Suppressor macrophage treated with lipopolysaccharide for 1 hour (primary cell): ENCODE data around the gene FBXO24.
"Not testable (repeated sequence)": the region's sequence is repeated elsewhere in the genome, so short reads cannot be mapped to it uniquely, and the experiment has no call there.

Experiments
- DNase-seq, 3 donors: peaks; one replicate each; pipeline ENCODE4 v3.0.0-alpha.2; 2020 to 2022

FBXO24 gene

DNA sequence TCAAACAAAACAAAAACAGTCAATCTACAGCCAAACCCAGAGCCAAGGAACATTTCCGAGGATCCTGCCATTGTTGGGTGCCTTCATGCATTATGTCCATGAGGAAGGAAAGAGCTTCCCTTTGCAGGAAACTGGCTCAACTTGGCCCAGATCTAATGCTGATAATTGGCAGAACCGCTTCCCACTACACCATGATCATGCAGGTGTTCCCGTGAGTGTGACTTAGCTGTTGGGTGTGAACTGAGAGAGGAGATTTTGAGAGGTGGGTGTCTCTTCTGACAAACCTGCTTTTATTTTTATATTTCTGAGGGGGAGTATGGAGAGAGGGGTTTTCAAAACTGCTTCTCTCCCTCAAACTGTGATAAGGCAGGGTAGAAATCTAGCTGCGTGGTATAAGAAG is 27.0 kb upstream of the FBXO24 start:
- no peak for DNase-seq

DNA sequence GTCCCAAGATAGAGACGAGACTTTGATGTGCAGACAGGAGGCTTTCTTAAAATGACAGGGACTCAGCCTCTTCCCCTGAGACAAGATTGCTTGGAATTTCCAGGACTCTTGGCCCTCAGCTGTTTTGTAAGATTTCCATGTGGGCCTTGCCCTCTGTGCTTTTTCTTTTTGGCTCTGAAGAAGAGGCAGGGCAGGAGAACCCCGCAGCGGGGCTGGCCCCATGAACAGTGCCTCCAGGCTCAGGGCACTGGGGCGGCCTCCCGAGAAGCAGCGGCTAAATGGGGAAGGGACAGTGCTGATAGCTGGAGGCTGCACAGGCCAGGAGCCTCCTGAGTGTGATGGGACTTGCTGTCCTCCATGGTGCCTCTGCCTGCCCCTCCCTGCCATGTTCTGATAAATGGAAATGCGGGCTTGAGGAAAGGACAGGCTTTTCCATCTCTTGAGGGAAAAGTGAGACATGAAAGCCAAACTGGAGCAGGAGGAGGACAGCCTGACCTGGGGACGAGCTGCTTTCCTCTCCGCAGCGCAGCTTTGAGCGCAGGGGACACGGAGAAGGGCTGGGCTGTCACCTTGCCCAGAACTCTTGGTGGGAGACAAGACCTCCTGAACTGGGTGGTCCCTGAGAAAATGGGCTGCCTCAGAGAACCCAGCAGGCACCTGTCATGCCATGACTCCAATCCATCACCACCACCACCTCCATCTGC is 24.5 kb upstream of the FBXO24 start:
- no peak for DNase-seq

DNA sequence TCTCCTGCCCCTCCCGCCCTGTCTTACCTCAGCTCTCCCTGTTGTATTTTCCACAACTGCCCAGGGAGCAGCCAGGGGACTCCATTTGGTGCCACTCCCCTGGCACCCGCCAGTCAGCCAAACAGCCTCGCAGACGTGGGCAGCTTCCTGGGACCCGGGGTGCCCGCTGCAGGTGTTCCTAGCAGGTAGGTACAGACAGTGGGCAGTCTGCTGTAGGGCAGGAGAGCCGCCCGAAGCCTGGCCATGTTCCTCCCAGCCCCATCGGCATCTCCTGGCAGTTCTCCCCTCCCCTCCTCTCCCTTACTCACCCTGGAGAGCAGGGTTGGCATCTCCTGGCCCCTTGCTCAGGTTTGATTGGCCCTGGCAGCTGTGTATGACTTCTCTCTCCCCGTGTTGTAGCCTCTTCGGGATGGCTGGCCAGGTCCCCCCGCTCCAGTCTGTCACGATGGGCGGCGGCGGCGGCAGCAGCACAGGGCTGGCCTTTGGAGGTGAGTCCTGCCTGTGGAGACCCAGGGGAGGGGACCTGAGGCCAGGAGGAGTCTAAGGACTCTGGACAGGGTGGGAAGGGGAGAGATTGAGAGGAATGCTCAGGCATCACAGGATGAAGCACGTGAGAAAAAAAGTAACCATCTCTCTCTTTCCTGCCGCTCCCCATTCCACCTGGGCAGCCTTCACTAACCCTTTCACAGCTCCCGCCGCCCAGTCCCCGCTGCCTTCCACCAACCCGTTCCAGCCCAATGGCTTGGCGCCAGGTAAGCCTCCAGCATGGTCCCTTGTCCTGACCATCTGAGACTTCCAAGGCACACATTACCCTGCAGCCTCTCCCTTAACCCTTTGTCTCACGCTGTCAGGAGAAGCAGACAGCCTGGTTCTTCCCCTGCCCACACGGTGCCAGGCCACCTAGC is 23.7 kb upstream of the FBXO24 start:
- DNase-seq, result no peak

DNA sequence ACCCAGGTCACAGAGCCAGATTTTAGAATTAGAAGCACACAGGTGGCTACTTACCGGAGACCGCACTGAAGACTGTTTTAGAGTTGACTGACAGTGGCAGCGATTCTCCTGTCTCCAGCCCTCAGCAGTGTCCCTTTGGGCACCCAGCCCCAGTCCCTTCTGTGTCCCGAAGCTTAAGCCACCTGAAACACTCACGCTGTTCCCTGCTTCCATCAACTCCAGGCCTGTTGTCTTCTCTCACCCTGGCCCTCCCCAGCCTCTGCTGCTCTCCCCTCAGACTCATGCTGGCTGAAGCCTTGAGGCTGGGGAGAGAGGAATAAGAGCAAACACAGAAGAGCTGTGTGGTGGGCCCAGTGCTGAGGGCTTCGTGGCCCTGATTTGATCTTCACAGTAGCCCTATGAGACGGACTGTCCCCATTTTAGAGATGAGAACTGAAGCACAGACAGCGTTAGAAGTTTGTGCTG is 23.0 kb upstream of the FBXO24 start:
- no peak for DNase-seq

DNA sequence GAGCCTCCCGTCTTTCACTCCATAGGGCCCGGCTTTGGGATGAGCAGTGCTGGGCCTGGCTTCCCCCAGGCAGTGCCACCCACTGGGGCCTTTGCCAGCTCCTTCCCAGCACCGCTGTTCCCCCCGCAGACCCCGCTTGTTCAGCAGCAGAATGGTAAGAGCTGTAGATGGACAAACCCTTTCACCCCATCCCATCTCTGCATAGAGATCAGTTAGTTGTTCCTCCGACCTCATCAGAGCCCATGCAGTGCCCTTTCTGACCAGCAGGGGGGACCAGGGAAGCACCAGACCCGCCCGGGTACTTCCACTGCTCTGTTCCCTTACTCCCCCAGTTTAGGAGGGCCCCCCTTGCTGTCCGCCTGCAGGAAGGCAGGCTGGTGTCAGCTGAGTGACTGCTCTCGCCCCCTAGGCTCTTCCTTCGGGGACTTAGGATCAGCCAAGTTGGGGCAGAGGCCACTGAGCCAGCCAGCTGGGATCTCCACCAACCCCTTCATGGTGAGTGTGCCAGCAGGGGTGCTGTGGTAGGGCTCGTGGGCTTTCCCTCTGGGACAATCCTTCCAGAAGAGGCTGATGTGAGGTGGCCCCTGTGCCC is 22.2 kb upstream of the FBXO24 start:
- DNase-seq, result peak; percentile 80 to 91 (median 83)

DNA sequence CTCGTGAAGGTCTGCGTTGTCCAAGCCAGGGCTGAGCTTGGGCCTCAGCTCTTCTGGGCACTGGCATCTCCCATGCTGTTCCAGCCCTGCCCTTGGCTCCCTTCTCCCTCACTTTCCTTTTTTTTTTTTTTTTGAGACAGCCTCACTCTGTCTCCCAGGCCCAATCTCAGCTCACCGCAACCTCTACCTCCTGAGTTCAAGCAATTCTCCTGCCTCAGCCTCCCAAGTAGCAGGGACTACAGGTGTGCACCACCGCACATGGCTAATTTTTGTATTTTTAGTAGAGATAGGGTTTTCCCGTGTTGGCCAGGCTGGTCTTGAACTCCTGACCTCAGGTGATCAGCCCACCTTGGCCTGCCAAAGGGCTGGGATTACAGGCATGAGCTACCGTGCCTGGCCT is 21.7 kb upstream of the FBXO24 start:
- DNase-seq, result not testable (repeated sequence)

DNA sequence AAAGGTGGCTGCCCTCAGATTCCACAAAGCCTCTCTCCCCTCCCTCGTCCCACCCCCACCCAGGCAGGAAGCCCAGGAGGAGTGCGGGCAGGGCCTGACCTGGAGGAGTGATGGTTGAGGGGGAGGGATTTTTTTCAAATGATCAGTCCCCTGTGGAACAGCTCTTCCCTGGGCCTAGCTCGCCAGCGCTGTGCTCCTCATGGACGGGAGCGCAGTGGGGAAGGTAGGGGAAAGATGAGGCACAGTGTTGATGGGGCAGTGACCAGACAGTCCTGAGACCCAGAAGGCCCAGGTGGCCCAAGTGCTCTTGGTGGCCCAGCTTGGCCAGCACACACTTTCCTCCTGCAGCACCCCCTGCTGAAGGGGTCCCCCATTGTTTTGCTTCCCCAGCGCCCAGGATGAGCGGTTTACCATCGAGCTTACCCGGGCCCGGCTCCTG is 21.0 kb upstream of the FBXO24 start:
- no peak for DNase-seq

DNA sequence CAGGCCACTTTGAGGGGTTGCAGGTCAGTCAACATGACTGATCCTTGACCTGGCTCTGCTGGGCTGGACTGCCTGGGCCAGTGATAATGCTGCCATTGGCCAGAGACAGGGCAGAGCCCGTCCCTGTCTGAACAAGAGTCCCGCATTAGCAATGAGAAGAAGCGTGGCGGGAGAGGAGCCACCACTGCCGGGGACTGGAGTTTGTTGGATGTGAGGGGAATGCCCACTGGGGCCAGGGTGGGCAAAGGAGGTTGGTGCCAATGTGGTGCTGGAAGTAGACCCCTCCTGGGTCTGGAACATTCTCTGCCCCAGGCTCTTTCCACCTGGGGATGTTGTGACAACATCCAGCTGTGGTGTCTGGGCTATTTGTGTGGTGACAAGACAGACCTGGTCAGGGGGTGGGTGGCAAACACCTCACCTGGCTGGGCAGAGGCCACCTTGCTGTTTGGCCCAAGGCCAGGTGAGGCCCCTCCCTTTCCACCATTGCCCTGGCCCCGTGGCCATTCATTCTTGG is 20.1 kb upstream of the FBXO24 start:
- DNase-seq, result no peak

DNA sequence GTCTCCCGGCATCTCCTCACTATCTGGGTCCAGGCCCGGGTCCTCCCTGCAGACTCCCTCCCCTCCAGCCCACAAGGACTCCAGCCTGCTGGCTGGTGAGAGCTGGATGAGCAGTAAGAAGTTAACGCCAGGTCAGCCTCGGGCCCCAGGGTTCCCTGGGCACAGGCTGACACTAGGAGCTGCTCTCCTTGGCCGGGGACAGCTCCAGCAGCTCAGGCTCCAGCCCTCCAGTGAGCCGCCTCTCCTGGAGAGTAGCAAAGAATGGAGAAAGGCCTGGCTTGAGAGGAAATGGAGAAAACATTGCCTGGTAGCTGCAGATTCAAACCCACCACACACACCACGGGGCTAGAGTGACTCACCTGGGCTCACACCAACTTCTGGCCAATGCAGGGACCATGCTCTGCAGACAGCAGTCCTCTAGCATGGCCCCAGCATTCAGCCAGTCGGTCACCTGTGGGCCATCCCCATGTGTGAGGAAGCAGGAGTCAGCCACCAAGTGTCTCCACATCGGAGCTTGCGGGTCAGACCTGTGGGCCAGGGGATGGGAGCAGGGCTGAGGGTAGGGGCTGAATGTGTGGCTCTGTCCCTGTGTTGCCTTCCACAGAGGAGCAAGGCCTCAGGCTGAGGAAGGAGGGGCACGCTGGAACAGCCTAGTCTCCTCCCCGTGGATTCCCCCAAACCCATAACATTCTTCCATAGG is 18.9 kb upstream of the FBXO24 start:
- no peak for DNase-seq

DNA sequence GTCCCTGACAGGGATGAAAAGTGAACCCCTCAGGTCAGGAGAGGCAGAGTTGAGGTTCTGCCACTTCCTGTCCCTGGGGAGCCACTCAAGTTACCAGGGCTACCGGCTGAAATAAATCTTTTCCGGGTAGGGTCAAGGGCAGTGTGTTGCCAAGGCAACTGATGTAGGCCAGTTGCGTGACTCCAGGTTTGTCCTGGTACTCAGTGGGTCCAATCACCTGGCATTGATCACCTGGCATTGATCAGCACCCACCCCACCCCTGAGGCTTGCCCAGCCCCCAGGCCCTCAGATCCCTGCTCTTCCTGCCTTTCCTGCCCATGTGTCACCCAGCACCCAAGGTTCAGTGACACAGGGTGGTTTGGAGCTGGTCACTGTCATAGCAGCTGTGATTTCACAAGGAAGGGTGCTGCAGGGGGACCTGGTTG is 18.4 kb upstream of the FBXO24 start:
- no peak for DNase-seq

DNA sequence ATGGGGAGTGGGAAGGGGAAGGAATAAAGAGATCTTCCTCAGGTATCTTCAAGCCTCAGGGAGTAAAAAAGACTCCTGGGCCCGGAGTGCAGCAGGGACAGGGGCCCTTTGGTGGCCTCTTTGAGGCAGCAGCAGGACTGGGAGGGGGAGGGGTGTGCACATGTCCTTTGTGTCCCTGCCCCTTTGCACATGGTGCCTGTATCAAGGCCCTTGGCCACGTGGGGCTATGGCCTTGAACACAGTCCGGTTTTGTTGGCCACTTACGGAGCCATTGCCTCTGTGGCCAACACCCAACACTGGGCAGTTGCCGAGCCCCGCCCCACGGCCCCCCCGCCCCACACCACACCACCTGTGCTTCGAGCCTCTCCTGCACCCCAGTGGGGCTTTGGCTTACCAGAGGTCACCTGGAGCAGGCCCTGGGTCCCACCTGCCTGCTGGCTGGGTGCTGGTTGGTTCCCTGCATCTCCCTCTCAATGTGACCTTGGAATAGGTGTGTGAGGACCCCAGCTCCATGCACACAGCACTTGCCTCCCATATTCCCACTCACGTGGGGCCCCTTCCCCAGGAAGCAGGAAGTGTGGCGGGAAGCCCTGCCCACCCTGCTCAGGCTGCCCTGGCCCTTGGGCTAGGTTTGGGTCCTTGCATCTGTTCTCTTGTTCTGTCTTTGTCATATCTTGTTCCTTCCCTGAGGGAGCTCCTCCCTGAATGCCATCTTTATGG is 17.8 kb upstream of the FBXO24 start:
- no peak for DNase-seq

DNA sequence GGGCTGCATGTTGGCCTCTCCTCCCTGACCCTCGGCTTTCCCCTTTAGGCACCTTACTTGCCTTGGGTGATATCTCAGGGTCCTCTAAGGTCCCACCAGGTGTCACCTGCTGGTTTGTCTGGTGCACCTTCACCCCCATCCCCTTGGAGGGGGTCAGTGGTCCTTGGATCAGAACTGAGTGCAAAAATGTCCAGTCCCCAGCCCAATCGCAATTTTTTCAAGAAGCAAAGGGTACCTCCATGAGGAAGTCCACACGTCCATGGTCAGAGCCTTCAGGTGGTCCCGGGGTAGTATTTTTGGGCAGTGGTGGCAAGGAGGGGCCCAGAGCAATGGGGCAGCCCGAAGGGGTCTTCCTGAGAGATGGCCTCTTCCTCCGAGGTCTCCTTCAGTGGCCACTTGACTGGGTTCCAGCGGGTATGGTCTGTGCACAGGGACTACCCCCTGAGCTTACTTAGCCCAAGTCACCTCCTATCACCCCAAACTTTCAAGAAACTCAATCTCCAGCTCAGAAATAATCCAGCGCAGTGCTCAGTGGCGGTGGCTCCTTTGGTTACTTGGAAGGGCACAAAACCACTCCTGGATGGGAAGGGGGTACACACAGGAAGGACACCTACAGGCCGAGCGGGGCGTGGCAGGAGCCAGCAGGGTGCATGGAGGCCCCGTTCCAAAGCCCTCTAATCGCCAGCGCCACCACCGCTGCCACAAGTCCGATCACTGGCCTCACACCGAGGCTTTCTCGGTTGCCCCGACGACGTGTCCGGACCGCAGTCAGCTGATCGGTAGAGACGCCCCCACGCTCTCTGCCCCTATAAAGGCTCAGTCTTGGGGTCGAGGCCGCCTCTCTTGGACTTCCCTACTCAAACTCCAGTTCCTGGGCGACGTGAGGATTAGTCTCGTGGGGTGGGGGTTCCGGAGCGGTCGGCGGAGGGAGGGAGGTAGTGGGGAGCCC is 17.0 kb upstream of the FBXO24 start:
- peak; percentile 55 to 72 (median 64) for DNase-seq

DNA sequence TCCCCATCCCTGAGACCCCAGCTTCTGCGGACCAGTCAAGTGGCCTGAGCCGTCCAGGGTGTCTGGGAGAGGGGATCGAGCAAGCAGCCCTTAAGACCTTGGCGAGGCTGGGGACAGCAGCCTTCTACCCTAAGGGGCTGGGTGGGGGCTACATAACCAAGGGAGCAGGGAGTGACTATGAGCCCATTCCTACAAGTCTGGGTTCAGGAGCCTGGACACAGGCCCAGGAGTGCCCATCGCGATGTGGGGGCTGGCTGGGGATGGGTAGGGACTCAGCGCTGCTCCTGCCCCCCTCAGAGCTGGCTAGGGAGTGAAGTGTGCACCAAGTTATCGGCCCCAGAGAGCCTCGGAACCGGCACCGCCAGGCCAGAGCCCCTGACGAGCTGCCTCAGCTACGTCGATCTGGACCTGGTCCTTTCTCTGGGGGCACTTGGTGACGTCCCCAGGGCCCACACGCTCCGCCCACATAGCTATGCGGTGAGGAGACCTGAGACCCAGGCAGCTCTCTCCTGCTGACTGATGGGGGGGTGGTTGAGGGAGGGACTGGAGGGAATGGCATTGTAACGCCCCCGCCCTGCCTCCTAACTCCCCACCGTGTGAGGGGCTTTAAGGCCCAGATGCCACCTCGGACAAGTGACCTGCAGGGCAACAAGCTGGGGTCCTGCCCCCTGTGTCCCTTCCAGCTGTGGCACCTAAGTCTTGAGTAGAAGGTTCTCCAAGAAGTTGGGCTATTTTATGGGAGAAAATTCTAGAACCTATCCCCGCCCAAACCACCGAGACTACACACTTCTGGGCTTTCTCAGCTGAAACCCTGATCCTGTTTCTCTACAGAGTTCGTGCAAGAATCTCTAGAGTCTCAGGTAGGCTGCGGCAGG is 14.9 kb upstream of the FBXO24 start:
- DNase-seq, result no peak

DNA sequence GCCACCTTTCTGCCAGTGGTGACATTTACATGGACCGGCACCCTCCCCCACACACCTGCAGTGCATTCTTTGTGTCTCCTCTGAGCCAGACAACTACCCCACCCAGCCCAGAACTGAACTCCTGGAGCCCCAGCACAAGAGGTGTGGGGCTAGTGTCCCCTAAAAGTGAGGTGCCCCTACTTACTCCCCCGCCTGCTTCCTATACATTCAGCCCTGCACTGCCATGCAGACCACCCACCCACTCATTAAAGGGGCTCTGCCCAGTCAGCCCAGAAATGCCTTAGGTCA is 14.4 kb upstream of the FBXO24 start:
- no peak for DNase-seq

DNA sequence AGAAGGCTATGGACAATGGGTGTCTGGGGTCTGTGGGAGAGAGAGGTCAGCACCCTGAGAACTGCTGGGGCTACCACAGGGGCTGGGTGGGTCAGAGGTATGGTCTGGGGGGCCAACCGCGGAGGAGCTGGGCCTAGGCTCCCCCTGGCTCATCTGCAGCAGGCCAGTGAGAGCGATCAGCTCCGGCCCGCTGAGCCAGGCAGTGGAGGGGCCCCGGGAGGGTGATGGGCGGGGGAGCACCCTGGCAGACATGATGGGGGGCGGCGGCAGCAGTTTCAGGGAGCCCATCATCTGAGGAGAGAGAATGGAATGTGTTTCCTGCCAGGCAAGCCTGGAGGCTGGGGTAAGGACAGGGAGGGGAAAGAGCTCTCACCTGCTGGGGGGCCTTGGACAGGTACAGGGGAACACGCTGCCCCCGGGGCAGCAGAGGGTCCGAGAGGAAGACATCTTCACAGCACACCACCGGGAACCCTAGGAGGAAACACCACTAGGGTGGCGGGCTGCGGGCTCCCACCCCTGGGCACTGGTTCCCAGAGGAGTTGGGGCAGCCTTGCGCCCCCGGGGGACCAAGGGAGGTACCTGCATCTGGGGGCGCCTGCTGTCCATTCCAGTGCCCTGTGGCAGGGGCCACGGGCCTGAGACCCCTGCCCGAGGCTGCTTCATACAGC is 13.7 kb upstream of the FBXO24 start:
- no peak for DNase-seq

DNA sequence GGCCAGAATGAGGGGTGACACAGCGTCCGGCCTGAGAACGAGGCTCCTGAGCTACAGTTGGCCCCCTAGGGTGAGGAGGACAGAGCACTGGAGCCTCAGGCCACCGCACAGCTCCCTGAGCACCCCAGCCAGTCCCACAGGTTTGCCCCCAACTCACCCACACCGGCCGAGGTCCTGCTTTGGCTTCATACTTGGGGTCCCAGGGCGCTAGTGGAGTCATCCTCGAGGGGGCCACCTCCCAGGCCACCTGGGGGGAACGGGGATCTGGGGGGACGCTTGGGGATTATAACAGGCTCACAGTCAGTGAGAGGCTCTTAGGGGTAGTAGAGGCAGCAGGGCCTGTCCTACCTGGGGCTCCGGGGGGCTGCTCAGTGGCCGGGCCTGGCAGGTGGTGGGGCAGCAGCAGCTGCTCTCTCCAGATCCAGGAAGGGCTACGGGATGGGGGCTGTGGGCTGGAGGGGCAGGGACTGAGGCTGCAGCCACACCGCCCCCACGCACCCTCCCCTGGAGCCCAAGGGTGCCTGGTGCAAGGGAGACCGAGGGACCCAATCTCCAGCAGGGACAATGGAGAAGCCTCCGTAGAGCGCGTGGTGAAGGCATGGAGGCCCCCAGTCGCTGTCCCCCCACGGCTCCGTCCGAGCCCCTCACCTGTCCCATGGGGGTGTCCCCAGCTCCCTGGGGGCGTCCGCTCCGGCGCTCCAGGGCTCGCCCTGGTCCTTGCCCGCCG is 13.0 kb upstream of the FBXO24 start:
- no peak for DNase-seq

DNA sequence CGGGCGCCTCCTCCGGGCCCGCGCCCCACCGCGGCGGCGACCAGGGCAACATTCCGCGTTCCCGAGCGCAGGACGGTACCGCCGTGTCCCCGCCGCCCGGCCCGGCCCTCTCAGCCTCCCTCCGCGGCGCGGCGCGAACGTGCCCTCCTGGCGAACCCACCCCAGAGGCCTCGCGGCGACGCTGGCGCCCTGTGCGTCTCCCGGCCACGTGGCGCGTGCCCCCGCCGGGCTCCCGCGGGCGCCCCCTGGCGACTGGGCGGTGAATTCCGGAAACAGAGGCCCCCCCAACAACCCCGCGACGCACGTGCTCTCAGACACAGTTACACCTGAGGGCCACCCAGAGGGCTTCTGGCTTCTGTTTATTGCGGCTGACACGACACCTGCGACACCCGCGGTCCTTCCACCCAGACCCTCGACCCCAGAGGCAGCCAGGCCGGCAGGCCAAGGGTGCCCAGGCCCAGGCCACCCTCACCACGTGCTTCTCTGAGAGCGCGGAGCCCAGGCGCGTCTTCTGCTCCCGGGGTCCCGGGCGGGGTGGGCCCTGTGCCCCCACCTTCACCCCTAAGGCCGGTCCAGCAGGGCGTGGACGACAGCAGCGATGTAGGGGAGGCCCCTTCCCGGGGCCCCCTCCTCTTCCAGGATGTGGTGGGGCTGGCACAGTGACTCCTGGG is 12.3 kb upstream of the FBXO24 start, which contains the start of gene SAP25:
TSS of gene SAP25 (minus strand) at position 210 of the 671 bp plus-strand sequence. CDS start at position 52, 158 bp downstream.
- DNase-seq, result no peak
